Measurements from ENCODE around the gene ALK. TPM values are rescaled to one million over a fixed set of nuclear protein-coding genes. Genes with fewer than 3 reads are reported as not detected.

The ALK gene
- total RNA-seq, 1 experiment from 2014 or later: not detected

- Mint-ChIP-seq H3K36me3 (ENCODE audit: insufficient read depth in 1 of 3, low read depth in 3 of 3) (no peaks in the 10 kb centered on the region; a peak in 1 of 7 replicates), H3K27ac (peak overlapping the region; percentile 28 to 95 (median 73); a peak in 5 of 7 replicates), H3K9me3 (no peaks in the 10 kb centered on the region), H3K27me3 (ENCODE audit: low read depth) (peaks cover 7% of the 10 kb centered on the region; the same call in 1 of the 2 replicates), H3K4me3 (no peak overlapping the region; a peak in 1 of 5 replicates), H3K4me1 (peaks cover 40 to 42% of the 10 kb centered on the region in 2 experiments)
- Histone ChIP-seq H3K4me2 (ENCODE audit: insufficient read depth, insufficient read length, low read length) (no peak overlapping the region), H3K4ac (ENCODE audit: low read depth, low read length) (no peak overlapping the region), H3K56ac (ENCODE audit: insufficient read length, low read depth, low read length) (no peak overlapping the region), H3T11ph (ENCODE audit: low read length) (no peak overlapping the region), H2BK15ac (ENCODE audit: low read depth, low read length) (no peak overlapping the region), H3K79me2 (ENCODE audit: insufficient read depth, low read length) (no peaks in the 10 kb centered on the region), H3K14ac (ENCODE audit: insufficient read depth, low read length) (no peak overlapping the region), H2BK120ac (ENCODE audit: low read depth, low read length, poor library complexity, severe bottlenecking) (no peak overlapping the region), H2AFZ (ENCODE audit: low read length) (no peak overlapping the region), H3K9me3 (ENCODE audit: control insufficient read depth, low read depth, low read length) (no peaks in the 10 kb centered on the region), H4K91ac (ENCODE audit: insufficient read length, low read depth, low read length) (no peak overlapping the region), H2BK12ac (ENCODE audit: insufficient read length, low read depth, low read length) (no peak overlapping the region), H3K9ac (ENCODE audit: extremely low read depth, insufficient read length, low read length) (no peak overlapping the region), H4K5ac (ENCODE audit: insufficient read length, low read depth, low read length) (no peak overlapping the region), H3K27ac (ENCODE audit: insufficient read length, low read depth, low read length) (no peak overlapping the region), H2BK20ac (ENCODE audit: low read depth, low read length, poor library complexity, severe bottlenecking) (no peak overlapping the region), H4K20me1 (ENCODE audit: control insufficient read depth, insufficient read depth, insufficient read length) (no peaks in the 10 kb centered on the region), H3K79me1 (ENCODE audit: insufficient read depth, low read depth, low read length, poor library complexity, severe bottlenecking) (no peaks in the 10 kb centered on the region), H4K8ac (replicated peaks; ENCODE audit: insufficient read length, low read depth, low read length) (no peak overlapping the region), H3K4me1 (ENCODE audit: insufficient read depth, low read length) (no peaks in the 10 kb centered on the region), H3K23me2 (ENCODE audit: insufficient read length, low read depth, low read length, poor library complexity, severe bottlenecking) (no peaks in the 10 kb centered on the region), H3K27me3 (ENCODE audit: insufficient read depth, low read length) (no peaks in the 10 kb centered on the region), H2BK5ac (ENCODE audit: insufficient read length, low read length) (no peak overlapping the region), H2AK5ac (ENCODE audit: insufficient read length, low read length) (no peak overlapping the region), H3K18ac (ENCODE audit: insufficient read length, low read depth, low read length) (no peak overlapping the region), H3K23ac (ENCODE audit: insufficient read length, low read depth, low read length) (no peak overlapping the region)
- DNase-seq: peak; percentile 70
- no peak for TF ChIP-seq CTCF (conservative IDR thresholded peaks at IDR 0.05)
- WGBS (ENCODE audit: extremely low coverage, insufficient read length, low lambda C conversion rate): no CpG with 5 or more reads among the region's 8 CpGs
Observed at GRCh38 chr2:29290293-29291047, 630.9 kb downstream of the ALK start.
